Mesendoderm (in vitro differentiated cells): ENCODE data around the gene RHOBTB3.
"Not testable (repeated sequence)": the region's sequence is repeated elsewhere in the genome, so short reads cannot be mapped to it uniquely, and the experiment has no call there.

Experiments
- DNase-seq: peaks from one replicate; pipeline ENCODE4 v3.0.0; 2013
- H2AK5ac ChIP-seq: 2 replicates; pipeline ENCODE4 v1.6.1; 2013; ENCODE audit warnings: low read length, inconsistent platforms
- H2BK120ac ChIP-seq: 2 replicates; pipeline ENCODE4 v1.6.1; 2013; ENCODE audit warnings: low read depth, mild to moderate bottlenecking, low read length, moderate library complexity, mixed read lengths
- H2BK15ac ChIP-seq: replicated peaks from 2 replicates; pipeline ENCODE4 v1.6.1; 2013; ENCODE audit warnings: low read depth, mild to moderate bottlenecking, moderate library complexity
- H2BK5ac ChIP-seq: 2 replicates; pipeline ENCODE4 v1.6.1; 2013; ENCODE audit warnings: low read length, inconsistent platforms
- H3K18ac ChIP-seq: 2 replicates; pipeline ENCODE4 v1.6.1; 2013; ENCODE audit warnings: mild to moderate bottlenecking, low read length, mixed read lengths
- H3K23ac ChIP-seq: one replicate; pipeline ENCODE4 v1.6.1; 2013; ENCODE audit warnings: low read length
- H3K27ac ChIP-seq: 2 replicates; pipeline ENCODE4 v1.5.1; 2013; ENCODE audit warnings: low read depth, mild to moderate bottlenecking, inconsistent platforms, low read length, moderate library complexity
- H3K27me3 ChIP-seq: 2 replicates; pipeline ENCODE4 v1.6.1; 2013; ENCODE audit warnings: low read length, control low read depth, mild to moderate bottlenecking, inconsistent platforms; ENCODE audit not compliant: insufficient read depth, poor library complexity
- H3K36me3 ChIP-seq: 2 replicates; pipeline ENCODE4 v1.6.1; 2013; ENCODE audit warnings: low read length, inconsistent platforms; ENCODE audit not compliant: control insufficient read depth, insufficient read depth
- H3K4ac ChIP-seq: one replicate; pipeline ENCODE4 v1.6.1; 2013; ENCODE audit warnings: low read depth, mild to moderate bottlenecking, low read length, moderate library complexity
- H3K4me1 ChIP-seq: 2 replicates; pipeline ENCODE4 v1.6.1; 2013; ENCODE audit warnings: low read depth, low read length, inconsistent platforms; ENCODE audit not compliant: control insufficient read depth
- H3K4me2 ChIP-seq: 2 replicates; pipeline ENCODE4 v1.6.1; 2013; ENCODE audit warnings: low read length
- H3K4me3 ChIP-seq: 2 replicates; pipeline ENCODE4 v1.5.1; 2013; ENCODE audit warnings: mild to moderate bottlenecking, low read length
- H3K56ac ChIP-seq: one replicate; pipeline ENCODE4 v1.6.1; 2013; ENCODE audit warnings: low read length
- H3K79me1 ChIP-seq: 2 replicates; pipeline ENCODE4 v1.6.1; 2013; ENCODE audit warnings: low read length, inconsistent platforms
- H3K79me2 ChIP-seq: 2 replicates; pipeline ENCODE4 v1.6.1; 2013; ENCODE audit warnings: mild to moderate bottlenecking, low read length; ENCODE audit not compliant: control insufficient read depth, insufficient read depth
- H3K9ac ChIP-seq: 2 replicates; pipeline ENCODE4 v1.6.1; 2013; ENCODE audit warnings: low read length, inconsistent platforms
- H4K5ac ChIP-seq: one replicate; pipeline ENCODE4 v1.6.1; 2013; ENCODE audit warnings: low read length
- H4K8ac ChIP-seq: one replicate; pipeline ENCODE4 v1.6.1; 2013; ENCODE audit warnings: low read depth, mild to moderate bottlenecking, control low read depth, low read length, moderate library complexity
- WGBS: extraction: QIAGEN DNeasy Blood & Tissue Kit; methylation state at CpG from one replicate; pipeline ENCODE4 v1.1.7; 2013; ENCODE audit warnings: low lambda C conversion rate, missing lambda C conversion rate; ENCODE audit not compliant: insufficient coverage; ENCODE audit errors: extremely low coverage; 5-methylcytosine and 5-hydroxymethylcytosine counted together

RHOBTB3 gene

GRCh38 chr5:95711501-95712346 lies 19.4 kb upstream of the RHOBTB3 start:
- Histone ChIP-seq H2BK5ac (peak overlapping the region; percentile 99), H3K4ac (peak overlapping the region; percentile 97), H3K9ac (peak overlapping the region; percentile 76), H3K27ac (peak overlapping the region; percentile 87), H3K23ac (no peak overlapping the region), H3K4me2 (no peak overlapping the region), H3K79me2 (no peaks in the 10 kb centered on the region), H2BK15ac (peak overlapping the region; percentile 46), H3K56ac (peak overlapping the region; percentile 87), H3K79me1 (no peaks in the 10 kb centered on the region), H3K27me3 (no peaks in the 10 kb centered on the region), H3K18ac (peak overlapping the region; percentile 93), H4K8ac (no peak overlapping the region), H2BK120ac (peak overlapping the region; percentile 95), H4K5ac (peak overlapping the region; percentile 89), H3K4me3 (no peak overlapping the region), H3K36me3 (no peaks in the 10 kb centered on the region), H3K4me1 (peaks cover 7% of the 10 kb centered on the region), H2AK5ac (peak overlapping the region; percentile 92)
- no CpG with 5 or more reads among the region's 27 CpGs for WGBS
- peak; percentile 79 for DNase-seq

- Histone ChIP-seq H3K27me3 (no peaks in the 10 kb centered on the region), H3K23ac (no peak overlapping the region), H4K5ac (peak overlapping the region; percentile 88), H3K9ac (peak overlapping the region; percentile 56), H2BK120ac (peak overlapping the region; percentile 67), H3K79me2 (no peaks in the 10 kb centered on the region), H3K4me3 (no peak overlapping the region), H3K56ac (peak overlapping the region; percentile 36), H2BK5ac (peak overlapping the region; percentile 99), H4K8ac (no peak overlapping the region), H3K4me1 (peaks cover 8% of the 10 kb centered on the region), H2BK15ac (no peak overlapping the region), H2AK5ac (peak overlapping the region; percentile 92), H3K18ac (peak overlapping the region; percentile 93), H3K27ac (peak overlapping the region; percentile 87), H3K36me3 (no peaks in the 10 kb centered on the region), H3K4ac (peak overlapping the region; percentile 97), H3K79me1 (no peaks in the 10 kb centered on the region), H3K4me2 (no peak overlapping the region)
- no CpG with 5 or more reads among the region's 2 CpGs for WGBS
- DNase-seq = peak; percentile 99
These were observed 18.7 kb upstream of the RHOBTB3 start for GRCh38 chr5:95712347-95712958.

GRCh38 chr5:95713246-95713645 lies 17.9 kb upstream of the RHOBTB3 start:
- not testable (repeated sequence) for H3K36me3 ChIP-seq, H3K23ac ChIP-seq, H3K4ac ChIP-seq, H3K18ac ChIP-seq, H3K79me2 ChIP-seq, H3K4me2 ChIP-seq, H2BK5ac ChIP-seq, H3K79me1 ChIP-seq, H3K56ac ChIP-seq, H4K5ac ChIP-seq, H3K4me3 ChIP-seq, H3K4me1 ChIP-seq, H3K27me3 ChIP-seq, H2AK5ac ChIP-seq, H2BK120ac ChIP-seq, H2BK15ac ChIP-seq, H3K27ac ChIP-seq, H3K9ac ChIP-seq, H4K8ac ChIP-seq
- WGBS = no CpG with 5 or more reads among the region's 5 CpGs
- DNase-seq = peak; percentile 82

GRCh38 chr5:95713960-95714710 lies 17.0 kb upstream of the RHOBTB3 start:
- H3K79me1 ChIP-seq = no peaks in the 10 kb centered on the region
- DNase-seq = no peak
- H3K4me2 ChIP-seq = no peak overlapping the region
- H2AK5ac ChIP-seq = peak overlapping the region; percentile 71
- no peaks in the 10 kb centered on the region for H3K79me2 ChIP-seq
- H3K4me1 ChIP-seq = peaks cover 16% of the 10 kb centered on the region
- H3K18ac ChIP-seq = peak overlapping the region; percentile 82
- no peak overlapping the region for H3K23ac ChIP-seq
- peak overlapping the region; percentile 90 for H2BK120ac ChIP-seq
- H4K5ac ChIP-seq = no peak overlapping the region
- no peaks in the 10 kb centered on the region for H3K36me3 ChIP-seq
- H2BK5ac ChIP-seq = no peak overlapping the region
- H3K4ac ChIP-seq = peak overlapping the region; percentile 79
- peak overlapping the region; percentile 51 for H3K56ac ChIP-seq
- H3K4me3 ChIP-seq = no peak overlapping the region
- no CpG with 5 or more reads among the region's 4 CpGs for WGBS
- H2BK15ac ChIP-seq = no peak overlapping the region
- no peak overlapping the region for H4K8ac ChIP-seq
- no peak overlapping the region for H3K27ac ChIP-seq
- no peak overlapping the region for H3K9ac ChIP-seq
- no peaks in the 10 kb centered on the region for H3K27me3 ChIP-seq

GRCh38 chr5:95715799-95716461 lies 15.2 kb upstream of the RHOBTB3 start:
- H3K79me2 ChIP-seq = no peaks in the 10 kb centered on the region
- no peak overlapping the region for H3K4me2 ChIP-seq
- no peaks in the 10 kb centered on the region for H3K79me1 ChIP-seq
- no peak overlapping the region for H3K56ac ChIP-seq
- H2BK120ac ChIP-seq = no peak overlapping the region
- peak overlapping the region; percentile 17 for H3K4ac ChIP-seq
- no peak overlapping the region for H3K4me3 ChIP-seq
- no peak overlapping the region for H3K9ac ChIP-seq
- no peak overlapping the region for H3K27ac ChIP-seq
- peaks cover 12% of the 10 kb centered on the region for H3K4me1 ChIP-seq
- no peak overlapping the region for H3K23ac ChIP-seq
- H2BK15ac ChIP-seq = peak overlapping the region; percentile 76
- H3K18ac ChIP-seq = no peak overlapping the region
- H4K5ac ChIP-seq = no peak overlapping the region
- no peaks in the 10 kb centered on the region for H3K27me3 ChIP-seq
- H2BK5ac ChIP-seq = peak overlapping the region; percentile 52
- no peaks in the 10 kb centered on the region for H3K36me3 ChIP-seq
- no peak for DNase-seq
- no CpG with 5 or more reads among the region's 5 CpGs for WGBS
- H4K8ac ChIP-seq = no peak overlapping the region
- H2AK5ac ChIP-seq = no peak overlapping the region
